ENCODE results near the gene WASF3.

DNA sequence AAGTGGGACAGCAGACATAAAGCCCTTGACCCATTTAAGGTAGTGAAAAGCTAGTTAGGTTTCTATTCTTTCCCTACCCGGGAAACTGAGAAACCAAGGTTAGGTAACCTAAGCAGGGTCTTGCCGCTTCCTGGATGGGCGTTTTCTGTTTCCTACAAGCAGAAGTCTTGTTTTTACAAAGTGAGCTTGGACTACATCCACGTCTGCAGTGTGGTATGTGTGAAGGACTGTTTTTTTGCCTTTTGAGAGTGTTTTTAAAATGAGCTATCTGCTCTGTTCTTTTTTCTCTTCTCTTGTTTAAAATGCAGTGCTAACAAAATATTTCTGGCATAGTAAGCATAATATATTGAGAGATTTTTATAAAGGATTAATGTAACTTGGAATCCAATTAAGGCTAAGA lies 153.7 kb downstream of the WASF3 start:
- TF ChIP-seq EZH2 (IDR thresholded peaks at IDR 0.05; ENCODE audit: low read depth, unreplicated experiment) (no peak), CTCF (conservative IDR thresholded peaks at IDR 0.05; ENCODE audit: low read depth in 2 of 2) (no peak), CREB1 (CRISPR knock-in tag; IDR thresholded peaks at IDR 0.05; ENCODE audit: low read depth) (no peak), REST (IDR thresholded peaks at IDR 0.05; ENCODE audit: unreplicated experiment) (no peak), NANOG (IDR thresholded peaks at IDR 0.05; ENCODE audit: borderline replicate concordance) (no peak), POLR2AphosphoS5 (IDR thresholded peaks at IDR 0.05; ENCODE audit: low read depth) (no peak)

Measured in GM23338 (cell line).